H1 (cell line): ENCODE results near the gene MELTF. TPM values are rescaled to one million over a fixed set of nuclear protein-coding genes. Genes with fewer than 3 reads are reported as not detected.
A peak's percentile ranks its signal among the peaks of the same experiment; 100 is the strongest.

Experiments
- CTCF ChIA-PET: fragments of 300-600 bp; sonication (Branson Sonifier 250); formaldehyde crosslinking; loops from one replicate; lab custom pipeline; 2021; ENCODE audit not compliant: partially characterized antibody; lab: Charles Lee
- POLR2A ChIA-PET: fragments of 300-600 bp; sonication (Branson Sonifier 250); formaldehyde crosslinking; loops from one replicate; lab custom pipeline; 2021; ENCODE audit warnings: inconsistent platforms; ENCODE audit not compliant: partially characterized antibody; lab: Charles Lee
- DNase-seq, 2 experiments: peaks; one replicate each; pipeline versions ENCODE4 v3.0.0 to v3.0.0-alpha.2; 2010 to 2022; ENCODE audit warnings: low spot score in 2 of 2, low read depth in 1 of 2, mixed read lengths in 1 of 2
- FAIRE-seq: peaks from 2 replicates; lab custom pipeline; 2011; peaks lifted over from hg19 to GRCh38; lab: Jason Lieb, UNC
- H2AFZ ChIP-seq: 2 replicates; pipeline ENCODE4 v1.8.1; 2012; ENCODE audit warnings: low read length, inconsistent platforms
- H2AK5ac ChIP-seq: 2 replicates; pipeline ENCODE4 v1.6.1; 2013; ENCODE audit warnings: low read depth, low read length
- H2BK120ac ChIP-seq: replicated peaks from 2 replicates; pipeline ENCODE3; 2013; ENCODE audit warnings: low read depth, low read length, inconsistent platforms
- H2BK12ac ChIP-seq: 2 replicates; pipeline ENCODE4 v1.6.1; 2013; ENCODE audit warnings: low read depth, low read length
- H2BK15ac ChIP-seq: 2 replicates; pipeline ENCODE4 v1.6.1; 2013; ENCODE audit warnings: low read length
- H2BK20ac ChIP-seq: 2 replicates; pipeline ENCODE4 v1.6.1; 2013; ENCODE audit warnings: low read length
- H2BK5ac ChIP-seq: 2 replicates; pipeline ENCODE4 v1.6.1; 2013; ENCODE audit warnings: low read depth, low read length
- H3K14ac ChIP-seq: 2 replicates; pipeline ENCODE4 v1.6.1; 2013; ENCODE audit warnings: inconsistent platforms; ENCODE audit not compliant: insufficient read length
- H3K18ac ChIP-seq: 2 replicates; pipeline ENCODE4 v1.6.1; 2013; ENCODE audit warnings: low read length; ENCODE audit errors: extremely low read depth
- H3K23ac ChIP-seq: 2 replicates; pipeline ENCODE4 v1.6.1; 2013; ENCODE audit warnings: inconsistent platforms; ENCODE audit not compliant: insufficient read length
- H3K23me2 ChIP-seq: 2 replicates; pipeline ENCODE4 v1.6.1; 2013; ENCODE audit warnings: low read depth, low read length
- H3K27ac ChIP-seq: 2 replicates; pipeline ENCODE4 v1.6.1; 2011; ENCODE audit warnings: low read depth, low read length, inconsistent platforms
- H3K27me3 ChIP-seq, 4 experiments: replicated peaks in 1 of 4; 1 replicate in 1 of 4; 2 replicates in 3 of 4; pipeline versions ENCODE4 v1.6.1 to v1.8.1; 2011 to 2013; ENCODE audit warnings: low read length in 3 of 4, mild to moderate bottlenecking in 3 of 4, inconsistent platforms in 2 of 4, mixed read lengths in 2 of 4, moderate library complexity in 1 of 4; ENCODE audit not compliant: control insufficient read depth in 3 of 4, insufficient read depth in 3 of 4; ENCODE audit errors: extremely low read depth in 1 of 4
- H3K36me3 ChIP-seq, 4 experiments: 2 replicates each; pipeline versions ENCODE4 v1.6.1 to v1.8.1; 2011 to 2013; ENCODE audit warnings: mild to moderate bottlenecking in 4 of 4, low read length in 3 of 4, moderate library complexity in 2 of 4, control low read depth in 1 of 4, inconsistent platforms in 1 of 4; ENCODE audit not compliant: insufficient read depth in 4 of 4, control insufficient read depth in 2 of 4
- H3K4ac ChIP-seq: replicated peaks from 2 replicates; pipeline ENCODE3; 2013; ENCODE audit warnings: low read length, low read depth, mixed read lengths, inconsistent platforms; ENCODE audit not compliant: insufficient read length
- H3K4me1 ChIP-seq, 4 experiments: replicated peaks in 1 of 4; 1 replicate in 1 of 4; 2 replicates in 3 of 4; pipeline versions ENCODE4 v1.6.1 to v1.8.1; 2011 to 2013; ENCODE audit warnings: low read length in 3 of 4, inconsistent platforms in 2 of 4, mixed read lengths in 1 of 4; ENCODE audit not compliant: insufficient read depth in 4 of 4, control insufficient read depth in 3 of 4
- H3K4me2 ChIP-seq, 2 experiments: 2 replicates each; pipeline versions ENCODE4 v1.6.1 to v1.8.1; 2011 to 2013; ENCODE audit warnings: low read depth in 2 of 2, low read length in 2 of 2, control low read depth in 1 of 2, inconsistent platforms in 1 of 2, mild to moderate bottlenecking in 1 of 2; ENCODE audit not compliant: insufficient read depth in 1 of 2
- H3K4me3 ChIP-seq, 4 experiments: fragments of 200-600, 300-600 bp in 1 of 4; sonication (generic), shearing (Covaris generic), sonication (Bioruptor Twin) in 1 of 4; 2 replicates each; pipeline versions ENCODE4 v1.5.1 to v1.8.1; 2011 to 2016; ENCODE audit warnings: low read length in 4 of 4, low read depth in 3 of 4, control low read depth in 2 of 4, inconsistent platforms in 2 of 4, mild to moderate bottlenecking in 2 of 4, mixed read lengths in 1 of 4, moderate library complexity in 1 of 4; ENCODE audit not compliant: insufficient read depth in 2 of 4; ENCODE audit errors: extremely low read depth in 1 of 4
- H3K56ac ChIP-seq: replicated peaks from 2 replicates; pipeline ENCODE3; 2013; ENCODE audit warnings: low read depth, mild to moderate bottlenecking, mixed read lengths, low read length, inconsistent platforms; ENCODE audit not compliant: insufficient read length
- H3K79me1 ChIP-seq: 2 replicates; pipeline ENCODE4 v1.6.1; 2013; ENCODE audit warnings: low read depth, low read length, control low read depth
- H3K79me2 ChIP-seq, 2 experiments: 2 replicates each; pipeline versions ENCODE4 v1.6.1 to v1.8.1; 2012 to 2013; ENCODE audit warnings: low read length in 2 of 2, mild to moderate bottlenecking in 2 of 2, inconsistent platforms in 1 of 2; ENCODE audit not compliant: insufficient read depth in 2 of 2, control insufficient read depth in 1 of 2
- H3K9ac ChIP-seq, 4 experiments: replicated peaks in 1 of 4; 1 replicate in 1 of 4; 2 replicates in 3 of 4; pipeline versions ENCODE4 v1.6.1 to v1.8.1; 2011 to 2013; ENCODE audit warnings: low read depth in 3 of 4, low read length in 3 of 4, control low read depth in 2 of 4, mild to moderate bottlenecking in 2 of 4, moderate library complexity in 2 of 4, inconsistent platforms in 1 of 4; ENCODE audit errors: extremely low read depth in 1 of 4
- H3K9me3 ChIP-seq, 2 experiments: 2 replicates each; pipeline versions ENCODE4 v1.6.1 to v1.8.1; 2012 to 2013; ENCODE audit warnings: mild to moderate bottlenecking in 2 of 2, moderate library complexity in 2 of 2, control low read depth in 1 of 2, inconsistent platforms in 1 of 2, low read depth in 1 of 2, low read length in 1 of 2, mixed read lengths in 1 of 2; ENCODE audit not compliant: insufficient read depth in 2 of 2
- H4K20me1 ChIP-seq, 2 experiments: replicated peaks in 1 of 2; 2 replicates each; pipeline versions ENCODE3 to v1.8.1; 2011 to 2013; ENCODE audit warnings: inconsistent platforms in 2 of 2, low read length in 2 of 2, mild to moderate bottlenecking in 1 of 2; ENCODE audit not compliant: insufficient read depth in 2 of 2, control insufficient read depth in 1 of 2
- H4K5ac ChIP-seq: 2 replicates; pipeline ENCODE4 v1.6.1; 2013; ENCODE audit warnings: low read length, low read depth, mixed read lengths, inconsistent platforms; ENCODE audit not compliant: insufficient read length
- H4K8ac ChIP-seq: 2 replicates; pipeline ENCODE4 v1.8.0; 2013; ENCODE audit warnings: mild to moderate bottlenecking, moderate library complexity, low read length, inconsistent platforms; ENCODE audit not compliant: insufficient read depth; ENCODE audit errors: extremely low read depth
- H4K91ac ChIP-seq: replicated peaks from 2 replicates; pipeline ENCODE3; 2013; ENCODE audit warnings: low read length, mixed read lengths, inconsistent platforms; ENCODE audit not compliant: insufficient read length
- CBX5 ChIP-seq: fragments of 300-800, 300-1000 bp; sonication (generic); IDR thresholded peaks from 2 replicates; pipeline ENCODE4 v1.7.1; 2016; ENCODE audit warnings: antibody characterized with exemption, low read length, low read depth
- CBX8 ChIP-seq: fragments of 300-800, 300-1000 bp; sonication (generic); IDR thresholded peaks from 2 replicates; pipeline ENCODE4 v1.7.1; 2016; ENCODE audit warnings: low read depth, low read length, borderline replicate concordance
- CEBPB ChIP-seq: IDR thresholded peaks from 2 replicates; pipeline ENCODE4 v1.6.1; 2012; ENCODE audit warnings: low read depth, low read length
- GTF2F1 ChIP-seq: IDR thresholded peaks from 2 replicates; pipeline ENCODE4 v1.6.1; 2012; ENCODE audit warnings: low read depth, low read length, improper control_type of control experiment, borderline replicate concordance
- KDM1A ChIP-seq: fragments of 200-600, 300-600 bp; sonication (generic); IDR thresholded peaks from 2 replicates; pipeline ENCODE4 v1.7.1; 2016; ENCODE audit warnings: mild to moderate bottlenecking, low read length, borderline replicate concordance
- NRF1 ChIP-seq: IDR thresholded peaks from 2 replicates; pipeline ENCODE4 v1.6.1; 2011; ENCODE audit warnings: mild to moderate bottlenecking, low read depth, low read length, improper control_type of control experiment
- POLR2AphosphoS5 ChIP-seq: IDR thresholded peaks from 2 replicates; pipeline ENCODE4 v1.6.1; 2011; ENCODE audit warnings: low read depth, low read length
- POU5F1 ChIP-seq: IDR thresholded peaks from 2 replicates; pipeline ENCODE4 v1.6.1; 2011; ENCODE audit warnings: low read depth, mild to moderate bottlenecking, low read length, moderate library complexity
- SIRT6 ChIP-seq: IDR thresholded peaks from one replicate; pipeline ENCODE4 v1.7.1; 2012; ENCODE audit warnings: low read length, inconsistent platforms
- SP2 ChIP-seq: IDR thresholded peaks from 2 replicates; pipeline ENCODE4 v1.6.1; 2012; ENCODE audit warnings: mild to moderate bottlenecking, low read length, inconsistent platforms
- TEAD4 ChIP-seq: IDR thresholded peaks from 2 replicates; pipeline ENCODE4 v1.6.1; 2012; ENCODE audit warnings: low read depth, low read length, inconsistent platforms, mixed read lengths
- USF2 ChIP-seq: IDR thresholded peaks from 2 replicates; pipeline ENCODE4 v1.6.1; 2011; ENCODE audit warnings: low read length, improper control_type of control experiment
- YY1 ChIP-seq: IDR thresholded peaks from 2 replicates; pipeline ENCODE4 v1.6.1; 2011; ENCODE audit warnings: low read depth, mild to moderate bottlenecking, low read length
- WGBS, 2 experiments: shearing (Covaris generic) in 1 of 2; methylation state at CpG; one replicate each; pipeline versions ENCODE4 v1.1.6 to v1.1.7; 2013 to 2015; ENCODE audit warnings: low lambda C conversion rate in 2 of 2, mixed read lengths in 2 of 2, inconsistent platforms in 1 of 2, low coverage in 1 of 2, missing lambda C conversion rate in 1 of 2; ENCODE audit not compliant: insufficient replicate concordance in 2 of 2, insufficient coverage in 1 of 2, insufficient read length in 1 of 2; ENCODE audit errors: extremely low coverage in 1 of 2, missing lambda C conversion rate in 1 of 2; 5-methylcytosine and 5-hydroxymethylcytosine counted together
- polyA plus RNA-seq, 7 experiments: library from polyadenylated mRNA; depleted of rRNA in 3 of 7; stranded (reverse) in 5 of 7; unstranded in 2 of 7; fragments of >200 nt in 5 of 7; fragments of 200-250 nt in 2 of 7; gene quantifications; 1 replicate in 5 of 7; 2 replicates in 1 of 7; 4 replicates in 1 of 7; pipeline versions ENCODE4 v1.2.1 to v1.2.3, GENCODE V29; 2011 to 2013; ENCODE audit warnings: missing spikeins in 2 of 7, mixed read lengths in 2 of 7
- total RNA-seq: library from RNA; stranded (reverse); fragmentation: NEBNext Ultra II Directional; extraction: Animal tissue kit (Norgen Biotek cat#: 25700); gene quantifications from 2 replicates; pipeline ENCODE4 v1.2.1, GENCODE V29; 2021

The MELTF gene
- total and polyA plus RNA-seq, 2 of the 8 experiments (the other 6 are each of a cell fraction or from before 2014, with no cell fraction given), result 1.7 to 3.5 TPM

- Histone ChIP-seq H2BK120ac (no peak overlapping the region), H3K4me2 (no peak overlapping the region), H3K4me1 (no peaks in the 10 kb centered on the region), H4K91ac (no peak overlapping the region), H3K4ac (no peak overlapping the region), H2AK5ac (no peak overlapping the region), H3K14ac (no peak overlapping the region), H3K18ac (no peak overlapping the region), H4K5ac (no peak overlapping the region), H3K9ac (no peak overlapping the region), H3K56ac (no peak overlapping the region), H3K4me3 (no peak overlapping the region), H3K79me1 (no peaks in the 10 kb centered on the region), H3K23me2 (no peaks in the 10 kb centered on the region), H3K27me3 (no peaks in the 10 kb centered on the region), H4K8ac (no peak overlapping the region), H2BK20ac (no peak overlapping the region), H2BK12ac (no peak overlapping the region), H3K23ac (no peak overlapping the region), H3K9me3 (no peaks in the 10 kb centered on the region), H2AFZ (peak overlapping the region; percentile 18; the same call in 1 of the 2 replicates), H4K20me1 (peaks cover 0 to 1% of the 10 kb centered on the region in 2 experiments), H3K79me2 (no peaks in the 10 kb centered on the region), H2BK15ac (no peak overlapping the region), H3K36me3 (no peaks in the 10 kb centered on the region), H2BK5ac (no peak overlapping the region), H3K27ac (no peak overlapping the region)
- WGBS, 2 experiments, result 86% methylated on average over 6 of the region's 6 CpGs; no CpG with 5 or more reads in 1 of the 2 experiments
- no peak for FAIRE-seq
- POLR2A ChIA-PET, result interaction anchor here (0.5 kb wide), 1 partner anchor 198 kb away, joined by 3 read pairs; no protein-coding TSS in a partner anchor
- DNase-seq, result no peak
- CTCF ChIA-PET, result interaction anchor here (0.6 to 1.5 kb wide), 6 partner anchors 9 to 176 kb away, joined by 3 to 5 read pairs (median 3); no protein-coding TSS in a partner anchor
- no peak for TF ChIP-seq CBX5
- no peak for TF ChIP-seq POLR2AphosphoS5
- TF ChIP-seq USF2, result no peak
- TF ChIP-seq KDM1A, result no peak
- TF ChIP-seq GTF2F1, result no peak
- no peak for TF ChIP-seq TEAD4
- no peak for TF ChIP-seq YY1
- no peak for TF ChIP-seq NRF1
- no peak for TF ChIP-seq CBX8
- no peak for TF ChIP-seq CEBPB
- no peak for TF ChIP-seq POU5F1
- no peak for TF ChIP-seq SP2
- no peak for TF ChIP-seq SIRT6
Measured at GRCh38 chr3:196985298-196985697, 44.3 kb downstream of the MELTF start.
